ENCODE results near the gene DHRS3. TPM values are rescaled to one million over a fixed set of nuclear protein-coding genes. Genes with fewer than 3 reads are reported as not detected.

The DHRS3 gene
- total and polyA plus RNA-seq, 2 donors: 20.5 to 56.8 TPM

Other genes with a start within 250 kb of the DHRS3 start
- gene AADACL4, start 25.9 kb upstream of the DHRS3 start, total RNA-seq: not detected
- 0.05 TPM for gene AADACL4, start 25.9 kb upstream of the DHRS3 start, polyA plus RNA-seq
- 0.05 TPM for gene AADACL3, start 97.9 kb upstream of the DHRS3 start, total RNA-seq
- 0.07 TPM for gene AADACL3, start 97.9 kb upstream of the DHRS3 start, polyA plus RNA-seq
- not detected for gene CFAP107, start 128.0 kb upstream of the DHRS3 start, total RNA-seq
- 0.16 TPM for gene CFAP107, start 128.0 kb upstream of the DHRS3 start, polyA plus RNA-seq
- 0.05 TPM for gene PRAMEF12, start 155.5 kb upstream of the DHRS3 start, total RNA-seq
- gene PRAMEF12, start 155.5 kb upstream of the DHRS3 start, polyA plus RNA-seq: 0.50 TPM
- gene PRAMEF1, start 173.2 kb upstream of the DHRS3 start, total RNA-seq: 0.05 TPM
- gene PRAMEF1, start 173.2 kb upstream of the DHRS3 start, polyA plus RNA-seq: 0.11 TPM
- not detected for gene PRAMEF11, start 213.2 kb upstream of the DHRS3 start, total RNA-seq
- 0.05 TPM for gene PRAMEF11, start 213.2 kb upstream of the DHRS3 start, polyA plus RNA-seq
- gene HNRNPCL1, start 230.5 kb upstream of the DHRS3 start, total RNA-seq: not detected
- gene HNRNPCL1, start 230.5 kb upstream of the DHRS3 start, polyA plus RNA-seq: not detected
- gene PRAMEF2, start 238.9 kb upstream of the DHRS3 start, total RNA-seq: 0.05 TPM
- gene PRAMEF2, start 238.9 kb upstream of the DHRS3 start, polyA plus RNA-seq: 0.09 TPM